IPS-20b (cell line): ENCODE measurements around the gene HOXC6.
"Not testable (repeated sequence)": the region's sequence is repeated elsewhere in the genome, so short reads cannot be mapped to it uniquely, and the experiment has no call there.

ENCODE experiments used
- H3K27ac ChIP-seq: one replicate; pipeline ENCODE4 v1.5.1; 2013; ENCODE audit warnings: low read length
- H3K27me3 ChIP-seq: 2 replicates; pipeline ENCODE4 v1.6.1; 2013; ENCODE audit warnings: mild to moderate bottlenecking, low read length, inconsistent platforms; ENCODE audit not compliant: insufficient read depth
- H3K36me3 ChIP-seq: 2 replicates; pipeline ENCODE4 v1.6.1; 2013; ENCODE audit warnings: low read depth, mild to moderate bottlenecking, inconsistent platforms, low read length, moderate library complexity; ENCODE audit not compliant: insufficient read depth
- H3K4me1 ChIP-seq: 2 replicates; pipeline ENCODE4 v1.6.1; 2013; ENCODE audit warnings: mild to moderate bottlenecking, control low read depth, inconsistent platforms, low read length, moderate library complexity; ENCODE audit not compliant: insufficient read depth
- H3K4me3 ChIP-seq: 2 replicates; pipeline ENCODE4 v1.5.1; 2013; ENCODE audit warnings: mild to moderate bottlenecking, low read length, inconsistent platforms
- H3K9ac ChIP-seq: 2 replicates; pipeline ENCODE4 v1.6.1; 2013; ENCODE audit warnings: low read depth, mild to moderate bottlenecking, inconsistent platforms, low read length, moderate library complexity
- H3K9me3 ChIP-seq: 2 replicates; pipeline ENCODE4 v1.6.1; 2013; ENCODE audit warnings: mild to moderate bottlenecking, low read depth, low read length, inconsistent platforms; ENCODE audit not compliant: insufficient read depth

Gene HOXC6

DNA sequence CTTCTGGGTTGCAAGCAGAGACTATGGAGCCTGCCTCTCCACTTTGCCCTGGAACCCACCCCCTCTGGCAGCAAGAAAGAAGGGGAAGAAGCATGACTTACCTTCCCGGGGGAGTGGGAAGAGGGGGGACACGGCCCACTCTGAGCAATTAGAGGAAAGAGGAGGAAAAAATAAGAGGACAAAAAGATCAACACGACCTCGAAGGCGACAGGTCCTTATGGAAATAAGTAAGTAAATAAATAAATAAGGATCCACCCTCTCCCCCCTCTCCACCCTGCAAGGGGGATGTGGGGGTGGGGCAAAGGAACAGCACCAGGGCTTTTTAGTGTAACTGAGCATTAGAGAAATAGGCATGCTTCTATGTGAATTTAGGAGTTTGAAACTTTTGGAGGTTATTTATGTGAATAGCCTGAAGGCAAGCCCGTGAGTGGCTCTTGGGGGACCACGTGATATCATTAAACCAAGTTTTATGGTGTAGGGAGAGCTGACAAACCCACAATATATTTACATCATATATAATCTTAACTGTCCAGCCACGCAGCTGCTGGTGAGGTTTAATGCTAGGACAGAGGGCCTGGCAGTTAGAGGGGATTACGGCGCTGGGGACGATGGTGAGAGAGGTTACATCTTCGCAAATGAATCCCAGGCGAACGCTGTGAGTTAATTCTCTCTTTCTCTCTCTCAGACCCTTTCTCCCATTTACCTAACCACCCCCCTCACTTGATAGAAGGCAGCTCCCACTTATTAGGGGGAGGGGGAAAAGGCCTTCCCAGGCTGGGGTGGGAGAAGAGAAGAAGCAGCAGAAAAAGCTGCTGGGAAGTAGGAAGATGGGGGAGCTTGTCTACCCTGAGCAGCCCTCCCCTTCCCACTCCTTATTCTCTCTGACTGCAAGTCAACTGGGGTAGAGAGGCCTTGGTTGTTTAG is 9.4 kb downstream of the HOXC6 start:
- no peak overlapping the region for H3K4me3 ChIP-seq
- peaks cover 100% of the 10 kb centered on the region for H3K27me3 ChIP-seq
- H3K9ac ChIP-seq: no peak overlapping the region
- H3K27ac ChIP-seq: no peak overlapping the region
- peaks cover 12% of the 10 kb centered on the region for H3K9me3 ChIP-seq
- H3K36me3 ChIP-seq: no peaks in the 10 kb centered on the region
- no peaks in the 10 kb centered on the region for H3K4me1 ChIP-seq

DNA sequence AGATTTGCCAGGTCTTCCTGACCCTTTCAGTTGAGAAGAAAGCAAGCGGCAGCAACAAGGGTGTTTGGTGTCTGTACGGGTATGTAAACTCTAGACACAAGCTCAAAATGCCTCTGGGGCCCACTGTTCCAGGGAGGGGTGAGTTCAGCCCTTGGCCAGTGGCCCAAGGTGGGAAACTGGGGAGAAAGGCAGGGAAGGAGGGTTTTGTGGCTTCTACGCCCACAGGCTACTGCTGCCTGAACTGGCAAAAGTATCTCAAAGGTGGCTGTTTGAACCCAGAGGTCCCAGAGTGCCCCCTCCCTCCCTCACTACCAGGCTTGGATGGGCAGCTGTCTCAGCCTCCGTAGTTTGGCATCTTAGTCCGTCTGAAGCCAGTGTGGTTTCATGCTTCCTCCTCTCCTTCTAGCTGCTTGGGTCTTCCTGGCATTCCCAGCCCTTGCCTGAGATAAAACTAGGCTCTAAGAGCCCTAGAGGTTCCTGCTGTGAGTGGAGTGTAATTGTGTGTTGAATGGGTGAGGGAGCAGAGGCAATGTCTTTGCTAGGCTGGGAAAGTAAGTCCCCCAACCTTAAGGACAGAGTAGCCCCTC is 10.1 kb downstream of the HOXC6 start:
- Histone ChIP-seq H3K4me3 (no peak overlapping the region), H3K27me3 (peaks cover 100% of the 10 kb centered on the region), H3K9me3 (peaks cover 12% of the 10 kb centered on the region), H3K27ac (no peak overlapping the region), H3K9ac (no peak overlapping the region), H3K36me3 (no peaks in the 10 kb centered on the region), H3K4me1 (no peaks in the 10 kb centered on the region)

DNA sequence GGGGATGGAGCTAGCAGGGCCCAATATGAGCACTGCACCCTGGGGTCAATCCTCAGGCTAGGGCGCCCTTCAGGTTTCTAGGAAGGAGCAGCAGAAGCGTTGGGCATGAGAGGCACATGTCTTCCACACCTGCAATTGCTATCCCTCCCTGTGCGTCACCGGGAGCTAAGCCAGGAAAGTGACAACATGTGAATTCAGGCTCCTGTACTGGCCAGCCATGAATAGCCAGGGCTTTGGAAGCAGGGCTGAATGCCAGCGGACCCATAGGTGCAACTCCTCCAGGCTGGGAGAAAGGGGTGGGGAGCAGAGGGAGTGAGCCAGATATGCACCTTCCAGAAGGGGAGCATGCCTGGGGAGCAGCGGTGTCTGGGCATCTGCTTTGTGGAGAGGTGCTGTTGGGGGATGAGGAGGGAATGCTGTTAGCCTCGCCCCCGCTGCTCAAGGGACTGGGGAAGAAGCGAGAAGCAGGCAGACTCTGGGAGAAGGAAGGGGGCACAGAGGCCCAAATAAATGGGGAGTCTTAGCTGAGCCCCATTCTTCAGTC is 10.7 kb downstream of the HOXC6 start:
- Histone ChIP-seq H3K4me3 (no peak overlapping the region), H3K9me3 (peaks cover 12% of the 10 kb centered on the region), H3K27me3 (peaks cover 100% of the 10 kb centered on the region), H3K36me3 (no peaks in the 10 kb centered on the region), H3K9ac (no peak overlapping the region), H3K27ac (no peak overlapping the region), H3K4me1 (no peaks in the 10 kb centered on the region)

GRCh38 chr12:54039417-54040147 is 11.3 kb downstream of the HOXC6 start:
- Histone ChIP-seq H3K9ac (no peak overlapping the region), H3K36me3 (no peaks in the 10 kb centered on the region), H3K9me3 (peaks cover 12% of the 10 kb centered on the region), H3K27me3 (peaks cover 100% of the 10 kb centered on the region), H3K27ac (no peak overlapping the region), H3K4me1 (no peaks in the 10 kb centered on the region), H3K4me3 (no peak overlapping the region)

DNA sequence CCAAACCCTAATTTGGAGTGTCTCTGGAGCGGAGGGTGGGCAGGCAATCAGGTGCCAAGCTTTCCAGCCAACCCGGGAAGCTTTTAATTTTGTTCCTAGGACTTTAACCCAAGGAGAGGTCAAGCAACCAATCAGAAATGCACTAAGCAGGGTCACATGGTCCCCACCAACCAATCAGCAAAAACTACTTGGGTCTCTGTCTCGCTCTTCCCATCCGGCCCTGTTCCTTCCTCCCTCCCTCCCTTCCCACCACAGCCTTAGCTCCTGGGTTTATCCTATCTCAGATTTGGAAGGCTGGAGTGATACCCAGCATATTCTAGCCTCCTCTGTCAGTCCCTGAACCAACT is 11.9 kb downstream of the HOXC6 start:
- Histone ChIP-seq H3K4me3 (no peak overlapping the region), H3K36me3 (no peaks in the 10 kb centered on the region), H3K4me1 (no peaks in the 10 kb centered on the region), H3K9ac (no peak overlapping the region), H3K9me3 (peaks cover 8% of the 10 kb centered on the region), H3K27me3 (peaks cover 100% of the 10 kb centered on the region), H3K27ac (no peak overlapping the region)

GRCh38 chr12:54040648-54041047 is 12.4 kb downstream of the HOXC6 start:
- no peaks in the 10 kb centered on the region for H3K4me1 ChIP-seq
- H3K27me3 ChIP-seq: peaks cover 100% of the 10 kb centered on the region
- peaks cover 7% of the 10 kb centered on the region for H3K9me3 ChIP-seq
- H3K4me3 ChIP-seq: no peak overlapping the region
- H3K9ac ChIP-seq: no peak overlapping the region
- H3K27ac ChIP-seq: no peak overlapping the region
- H3K36me3 ChIP-seq: no peaks in the 10 kb centered on the region

DNA sequence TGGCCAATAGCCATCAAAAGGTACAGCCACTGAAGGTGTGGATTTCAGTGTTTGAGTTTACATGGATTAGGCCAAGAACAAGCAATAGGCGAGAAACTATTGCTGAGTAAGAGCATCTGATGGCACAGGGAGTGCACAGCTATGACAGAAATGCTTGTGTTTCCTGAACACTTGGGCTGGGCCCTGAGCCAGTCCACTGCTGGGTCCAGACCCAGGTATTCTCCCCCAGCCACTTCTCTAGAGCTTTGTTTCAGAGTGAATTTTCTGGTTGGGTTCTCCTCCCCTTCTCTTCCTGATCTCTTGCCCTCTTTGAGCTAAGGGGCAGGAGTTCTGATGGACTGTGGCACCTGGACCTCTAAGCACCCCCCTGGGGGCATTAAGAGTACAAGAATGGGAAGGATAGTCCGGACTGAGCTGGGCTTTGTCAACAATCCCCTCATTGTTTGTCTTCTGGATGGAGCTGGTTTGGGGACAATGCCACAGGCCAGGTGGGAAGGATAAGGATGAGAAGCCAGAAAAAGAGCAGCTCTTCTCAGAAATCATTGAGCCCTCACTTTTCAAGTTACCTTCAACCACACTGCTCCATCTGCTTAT is 13.0 kb downstream of the HOXC6 start:
- no peak overlapping the region for H3K4me3 ChIP-seq
- H3K4me1 ChIP-seq: no peaks in the 10 kb centered on the region
- H3K36me3 ChIP-seq: no peaks in the 10 kb centered on the region
- no peak overlapping the region for H3K27ac ChIP-seq
- H3K9ac ChIP-seq: no peak overlapping the region
- H3K9me3 ChIP-seq: peaks cover 7% of the 10 kb centered on the region
- peaks cover 100% of the 10 kb centered on the region for H3K27me3 ChIP-seq

DNA sequence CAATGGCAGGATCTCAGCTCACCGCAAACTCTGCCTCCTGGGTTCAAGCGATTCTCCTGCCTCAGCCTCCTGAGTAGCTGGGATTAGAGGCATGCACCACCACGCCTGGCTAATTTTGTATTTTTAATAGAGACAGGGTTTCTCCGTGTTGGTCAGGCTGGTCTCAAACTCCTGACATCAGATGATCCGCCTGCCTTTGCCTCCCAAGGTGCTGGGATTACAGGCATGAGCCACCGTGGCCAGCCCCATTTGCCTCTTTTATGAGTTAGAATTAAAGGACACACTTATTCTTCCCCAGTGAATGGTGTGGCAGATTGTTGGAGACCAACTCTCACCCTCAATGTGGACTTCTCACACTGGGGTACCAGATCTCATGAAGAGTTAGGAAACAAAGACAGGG is 13.8 kb downstream of the HOXC6 start:
- H3K9ac ChIP-seq, H3K36me3 ChIP-seq, H3K4me1 ChIP-seq: not testable (repeated sequence)

DNA sequence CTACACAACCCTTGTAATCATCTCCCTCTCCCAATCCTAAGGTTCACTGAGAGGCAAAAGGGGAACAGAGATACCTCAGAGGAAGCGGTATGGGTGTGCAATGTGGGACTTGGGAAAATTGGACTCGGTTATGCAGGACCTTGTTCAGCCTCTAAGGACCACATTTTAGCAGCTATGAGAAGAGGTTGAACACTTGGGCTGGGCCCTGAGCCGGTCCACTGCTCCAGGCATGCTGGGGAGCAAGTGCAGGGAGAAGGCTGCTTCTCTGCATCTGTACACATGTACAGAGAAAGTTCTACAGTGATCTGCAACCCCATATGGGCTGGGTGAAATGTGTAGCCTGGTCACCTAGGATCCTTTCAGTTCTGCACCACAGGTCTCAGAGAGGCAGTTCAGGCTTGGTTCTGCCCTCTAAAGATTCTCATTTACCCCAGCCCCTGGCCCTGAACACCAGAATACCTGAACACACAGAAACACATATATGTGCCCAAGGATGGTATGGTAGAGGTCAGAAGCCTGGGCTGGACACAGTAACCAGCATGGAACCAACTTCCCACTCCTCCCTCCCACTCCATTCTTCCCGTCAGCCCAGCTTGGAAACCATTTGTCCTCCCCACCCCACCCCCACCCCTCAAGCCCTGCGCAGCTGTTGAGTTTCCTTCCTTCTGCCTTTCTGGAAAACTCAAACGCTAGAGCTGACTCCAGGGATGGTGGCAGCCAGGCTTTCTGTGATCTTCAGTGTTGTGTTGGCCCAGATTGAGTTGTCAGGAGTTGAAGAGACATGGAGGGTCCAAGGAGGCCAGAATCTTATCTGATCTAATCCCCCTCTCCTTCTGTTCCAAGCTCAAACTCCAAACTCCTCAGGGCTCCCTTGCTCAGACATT is 15.0 kb downstream of the HOXC6 start:
- Histone ChIP-seq H3K27me3 (peaks cover 100% of the 10 kb centered on the region), H3K9me3 (peaks cover 8% of the 10 kb centered on the region), H3K4me1 (no peaks in the 10 kb centered on the region), H3K4me3 (no peak overlapping the region), H3K9ac (no peak overlapping the region), H3K36me3 (no peaks in the 10 kb centered on the region), H3K27ac (no peak overlapping the region)

More for the DNA sequence above, 13.8 kb downstream of the HOXC6 start:
- peaks cover 100% of the 10 kb centered on the region for H3K27me3 ChIP-seq
- not testable (repeated sequence) for H3K27ac ChIP-seq, H3K9me3 ChIP-seq, H3K4me3 ChIP-seq

GRCh38 chr12:54044425-54045103 is 16.3 kb downstream of the HOXC6 start:
- H3K4me3 ChIP-seq: no peak overlapping the region
- H3K27ac ChIP-seq: no peak overlapping the region
- H3K27me3 ChIP-seq: peaks cover 100% of the 10 kb centered on the region
- no peaks in the 10 kb centered on the region for H3K36me3 ChIP-seq
- peaks cover 9% of the 10 kb centered on the region for H3K9me3 ChIP-seq
- no peak overlapping the region for H3K9ac ChIP-seq
- no peaks in the 10 kb centered on the region for H3K4me1 ChIP-seq
